HG02852 (cell line): ENCODE measurements around the gene CAMK2D.

ENCODE experiments used
- ATAC-seq: cut with Tn5 transposase; IDR thresholded peaks from one replicate; pipeline ENCODE4 v1.9.1; 2021; ENCODE audit warnings: mild to moderate bottlenecking, moderate library complexity; ENCODE audit not compliant: unreplicated experiment

CAMK2D gene

GRCh38 chr4:113407409-113407808 lies 354.1 kb downstream of the CAMK2D start:
- ATAC-seq: no peak

GRCh38 chr4:113406723-113407016 lies 354.9 kb downstream of the CAMK2D start:
- no peak for ATAC-seq

- ATAC-seq: no peak
Observed at GRCh38 chr4:113405874-113406722, 355.4 kb downstream of the CAMK2D start.

GRCh38 chr4:113404841-113405240 lies 356.7 kb downstream of the CAMK2D start:
- no peak for ATAC-seq

- no peak for ATAC-seq
Observed at GRCh38 chr4:113404167-113404571, 357.4 kb downstream of the CAMK2D start.
